NCI-H524 (cell line): ENCODE measurements around the gene C11orf16.
"Not testable (repeated sequence)": the region's sequence is repeated elsewhere in the genome, so short reads cannot be mapped to it uniquely, and the experiment has no call there.

Source experiments
- DNase-seq, 2 experiments: peaks; one replicate each; lab custom pipeline; 2025; lab: John Stamatoyannopoulos, UW

Gene C11orf16

DNA sequence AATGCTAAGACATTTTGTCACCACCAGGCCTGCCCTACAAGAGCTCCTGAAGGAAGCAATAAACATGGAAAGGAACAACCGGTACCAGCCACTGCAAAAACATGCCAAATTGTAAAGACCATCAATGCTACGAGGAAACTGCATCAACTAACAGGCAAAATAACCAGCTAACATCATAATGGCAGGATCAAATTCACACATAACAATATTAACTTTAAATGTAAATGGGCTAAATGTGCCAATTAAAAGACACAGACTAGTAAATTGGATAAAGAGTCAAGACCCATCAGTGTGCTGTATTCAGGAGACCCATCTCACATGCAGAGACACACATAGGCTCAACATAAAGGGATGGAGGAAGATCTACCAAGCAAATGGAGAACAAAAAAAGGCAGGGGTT is 41.6 kb downstream of the C11orf16 start:
- not testable (repeated sequence) for DNase-seq

DNA sequence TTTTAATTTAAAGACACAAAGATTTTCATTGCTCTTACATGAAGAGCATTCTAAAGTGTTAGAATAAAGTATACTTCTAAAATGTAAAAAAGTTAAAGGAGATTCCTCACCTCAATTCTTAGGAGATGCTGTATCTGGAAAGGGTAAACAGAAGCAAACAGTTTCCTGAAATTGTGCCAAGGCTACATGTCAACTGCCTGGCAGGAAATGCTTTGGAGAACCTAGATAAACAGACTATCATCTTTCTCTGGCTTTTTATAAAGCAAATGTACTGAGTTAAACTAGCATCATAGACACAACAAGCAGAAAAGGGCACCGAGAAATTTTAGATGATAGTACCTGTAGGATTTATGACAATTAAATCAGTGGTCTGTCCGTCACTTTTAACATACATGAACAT is 46.4 kb downstream of the C11orf16 start:
- no peak for DNase-seq

DNA sequence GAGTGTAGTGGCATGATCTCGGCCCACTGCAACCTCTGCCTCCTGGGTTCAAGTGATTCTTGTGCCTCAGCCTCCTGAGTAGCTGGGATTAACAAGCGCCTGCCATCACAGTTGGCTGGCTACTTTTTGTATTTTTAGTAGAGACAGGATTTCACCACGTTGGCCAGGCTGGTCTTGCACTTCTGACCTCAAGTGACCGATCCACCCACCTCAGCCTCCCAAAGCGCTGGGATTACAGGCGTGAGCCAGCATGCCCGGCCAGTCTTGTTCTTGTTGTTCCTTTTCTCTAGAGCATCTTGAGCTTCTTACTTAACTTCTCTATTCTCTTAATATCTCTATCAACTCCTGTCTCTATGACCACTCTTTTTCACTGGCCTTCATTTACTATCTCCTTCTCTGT is 51.2 kb downstream of the C11orf16 start:
- not testable (repeated sequence) for DNase-seq

DNA sequence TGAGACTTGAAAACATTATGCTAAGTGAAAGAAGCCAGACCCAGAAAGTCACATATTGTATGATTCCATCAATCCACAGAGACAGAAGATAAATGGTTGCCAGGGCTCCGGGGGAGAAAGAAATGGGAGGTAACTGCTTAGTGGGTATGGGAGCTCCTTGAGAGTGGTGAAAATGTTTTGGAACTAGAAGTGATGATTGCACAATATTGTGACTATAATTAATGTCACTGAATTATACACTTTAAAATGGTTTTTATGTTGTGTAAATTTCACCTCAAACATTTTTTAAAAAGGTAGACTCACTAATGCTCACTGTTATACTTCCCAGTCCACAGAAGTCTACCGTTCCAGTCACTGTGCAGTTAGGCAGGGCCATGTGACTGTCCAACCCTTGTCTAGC is 54.0 kb downstream of the C11orf16 start:
- no peak for DNase-seq

DNA sequence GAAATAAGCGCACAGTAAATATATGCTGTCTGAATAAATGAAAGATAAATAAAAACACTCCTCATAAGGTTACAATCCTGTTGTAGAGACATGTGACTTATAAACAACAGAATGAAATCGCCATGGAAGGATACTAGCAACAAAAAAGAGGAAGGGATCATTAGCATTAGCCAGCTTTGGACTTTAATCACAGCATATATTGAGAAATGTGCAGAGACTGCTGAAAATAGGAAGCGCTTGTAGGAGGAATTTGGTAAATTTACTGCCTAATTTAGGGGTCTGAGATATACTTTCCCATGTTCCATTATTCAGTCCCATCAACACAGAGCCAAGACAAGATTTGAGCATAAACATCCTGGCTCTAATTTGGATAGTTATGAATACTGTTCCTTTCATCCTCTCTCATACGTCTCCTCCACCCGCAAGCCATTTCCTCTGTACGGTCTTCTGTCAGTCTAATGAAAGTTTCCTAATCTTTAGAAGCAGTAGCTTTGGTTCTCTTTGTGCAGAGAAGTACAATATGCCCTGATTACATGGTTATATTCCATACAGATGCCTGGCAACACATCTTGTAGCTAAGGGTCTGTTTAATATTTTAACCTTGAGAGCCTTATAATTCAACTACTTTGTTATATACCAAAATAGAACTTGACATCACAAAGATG is 58.9 kb downstream of the C11orf16 start:
- no peak for DNase-seq

DNA sequence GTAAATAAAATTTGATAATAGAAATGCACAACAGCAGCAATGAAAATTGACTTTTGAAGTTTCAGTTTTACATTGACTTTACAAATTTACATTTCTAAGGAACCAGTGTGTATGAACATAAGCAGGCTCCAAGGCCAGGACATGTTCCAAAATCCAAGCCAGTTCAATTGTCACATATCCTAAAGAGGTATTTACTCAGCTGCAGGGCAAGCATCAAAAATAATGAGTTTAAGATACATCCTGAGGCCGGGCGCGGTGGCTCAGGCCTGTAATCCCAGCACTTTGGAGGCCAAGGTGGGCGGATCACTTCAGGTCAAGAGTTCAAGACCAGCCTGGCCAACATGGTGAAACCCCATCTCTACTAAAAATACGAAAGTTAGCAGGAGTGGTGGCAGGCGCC is 60.8 kb downstream of the C11orf16 start:
- no peak for DNase-seq

DNA sequence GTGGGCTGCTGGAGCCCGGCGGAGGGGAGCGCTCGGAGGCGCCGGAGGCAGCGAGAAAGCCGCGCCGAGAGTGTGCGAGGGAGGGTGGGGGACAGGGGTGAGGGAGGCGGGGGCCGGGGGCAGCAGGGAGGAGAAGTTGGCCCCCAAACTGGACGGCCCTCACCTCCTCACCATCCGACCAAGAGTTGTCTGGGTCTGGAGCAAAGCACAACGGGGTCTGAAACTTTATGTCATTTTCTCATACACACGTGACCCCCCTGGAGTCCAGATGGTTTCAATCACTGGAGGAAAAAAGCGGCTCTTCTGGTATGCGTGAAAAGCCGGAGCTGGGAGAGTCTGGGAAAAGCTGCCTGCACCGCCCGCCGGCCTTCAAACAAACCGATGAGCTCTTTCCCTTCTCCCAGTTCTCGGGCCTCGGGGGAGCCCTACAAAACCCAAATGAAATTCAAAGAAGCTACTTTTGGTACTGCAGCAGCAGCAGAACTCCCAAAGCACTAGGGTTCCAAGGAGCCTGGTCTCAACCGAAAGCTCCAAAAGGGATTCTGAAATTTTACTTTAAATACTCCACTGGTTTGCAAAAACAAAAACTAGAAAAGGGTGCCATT is 61.5 kb downstream of the C11orf16 start:
- peak; percentile 71 to 80 for DNase-seq

DNA sequence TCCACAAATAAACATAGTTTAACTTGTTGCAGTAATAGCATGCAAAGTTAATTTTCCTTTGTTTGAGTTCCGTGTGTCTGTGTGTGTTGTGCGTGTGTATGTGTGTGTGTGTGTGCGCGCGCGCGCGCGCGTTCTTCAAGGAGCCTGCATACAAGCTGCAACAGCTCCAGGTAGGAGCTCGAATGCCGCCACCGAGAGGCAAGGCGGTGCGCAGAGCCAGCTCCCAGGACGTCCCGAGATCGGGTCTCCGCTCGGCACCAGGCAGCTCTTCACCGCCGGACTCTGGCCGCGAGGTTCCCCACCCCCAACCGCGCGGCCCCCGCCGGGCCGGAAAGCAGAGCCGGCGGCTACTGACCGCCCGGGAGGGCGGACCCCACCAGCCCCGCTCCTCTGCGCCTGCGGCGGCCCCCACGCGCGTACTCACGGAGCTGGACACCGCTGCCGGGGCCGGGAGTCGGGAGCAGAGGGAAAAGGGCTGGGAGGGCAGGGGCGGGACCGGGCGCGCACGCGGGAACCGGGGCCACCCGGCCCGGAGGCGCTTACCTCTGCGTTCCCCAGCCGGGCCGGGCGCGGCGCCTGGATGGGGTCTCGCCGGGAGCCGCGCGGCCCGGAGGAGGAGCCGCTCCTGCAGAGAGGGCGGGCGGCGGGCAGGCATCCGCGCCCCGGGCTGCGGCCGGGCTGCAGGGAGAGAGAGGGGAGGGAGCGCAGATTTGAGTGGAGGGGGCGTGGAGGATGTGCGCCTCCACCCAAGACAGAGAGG is 62.2 kb downstream of the C11orf16 start:
- DNase-seq = peak; percentile 21 to 71
